Coronary artery (tissue), 2 donors: ENCODE results near the gene IL17B.

Experiments
- DNase-seq: peaks from one replicate; pipeline ENCODE4 v3.0.0-alpha.2; 2017; ENCODE audit warnings: low spot score
- H3K27ac ChIP-seq, 2 donors: fragments of 200-600 bp; sonication (generic); one replicate each; pipeline ENCODE4 v1.5.1; 2016 to 2019
- H3K4me3 ChIP-seq: fragments of 200-600 bp; sonication (generic); 2 replicates; pipeline ENCODE4 v1.5.1; 2016; ENCODE audit warnings: mild to moderate bottlenecking, moderate library complexity
- CTCF ChIP-seq: fragments of 200-600 bp; sonication (generic); IDR thresholded peaks from one replicate; pipeline ENCODE4 v1.5.1; 2019; ENCODE audit warnings: antibody characterized with exemption

Gene IL17B

DNA sequence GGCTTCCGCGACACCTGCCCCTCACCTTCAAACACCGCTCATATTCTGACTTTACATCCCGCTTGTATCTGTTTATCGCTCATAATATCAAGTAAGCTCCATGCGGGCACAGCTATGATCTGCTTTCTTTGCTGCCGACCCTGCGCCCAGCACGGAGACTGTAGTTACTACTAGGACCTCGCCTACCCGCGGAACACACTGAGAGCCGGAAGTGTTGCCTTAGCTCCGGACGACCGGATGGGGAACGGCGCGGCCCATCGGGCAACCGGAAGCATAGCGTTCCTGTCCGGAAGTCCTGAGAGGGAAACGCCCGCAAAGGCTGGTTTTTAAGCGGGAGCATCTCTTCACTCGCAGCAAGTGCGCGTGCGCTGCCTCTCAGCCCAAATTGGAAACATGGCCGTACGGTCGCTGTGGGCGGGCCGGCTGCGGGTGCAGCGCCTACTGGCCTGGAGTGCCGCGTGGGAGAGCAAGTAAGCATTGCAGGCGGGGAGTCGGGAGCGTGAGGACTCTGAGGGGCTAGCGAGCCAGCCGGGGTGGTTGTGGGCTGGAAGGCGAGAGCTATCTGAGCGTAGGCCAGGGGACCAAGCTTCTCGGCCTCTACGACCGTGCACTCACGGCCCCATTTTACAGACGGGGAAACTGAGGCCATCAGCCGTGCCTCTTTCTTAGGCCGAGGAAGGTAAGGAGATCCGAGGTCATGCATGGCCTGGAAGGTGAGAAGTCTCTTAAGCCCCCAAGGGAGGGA, 33.8 kb downstream of the IL17B start, which contains the start of gene GRPEL2:
Gene GRPEL2 (plus strand): TSS at position 353 of the 745 bp plus-strand sequence. CDS start 41 bp downstream, at position 394.
- Histone ChIP-seq H3K27ac (peak within 1 kb of the TSS; percentile 45 to 85), H3K4me3 (peak within 1 kb of the TSS; percentile 79)
- no peak for TF ChIP-seq CTCF
- DNase-seq, result peak; percentile 97

DNA sequence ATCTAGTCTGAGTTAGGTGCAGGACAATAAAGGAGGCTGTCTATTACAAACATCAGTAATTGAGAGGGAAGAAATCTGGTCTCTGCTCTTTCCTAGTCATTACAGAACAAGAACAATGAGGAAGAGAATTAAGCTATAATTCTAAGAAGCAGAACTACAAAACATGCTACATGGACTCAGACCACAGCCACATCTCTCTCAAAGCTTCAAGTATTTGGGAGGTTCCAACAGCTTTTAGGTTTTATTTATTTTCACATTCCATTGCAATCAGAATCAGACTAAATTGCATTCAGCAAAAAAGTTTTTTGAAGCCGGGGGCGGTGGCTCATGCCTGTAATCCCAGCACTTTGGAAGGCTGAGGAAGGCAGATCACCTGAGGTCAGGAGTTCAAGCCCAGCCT, 34.9 kb downstream of the IL17B start:
- TF ChIP-seq CTCF, result no peak
- Histone ChIP-seq H3K27ac (no peak overlapping the region), H3K4me3 (no peak overlapping the region)
- no peak for DNase-seq

DNA sequence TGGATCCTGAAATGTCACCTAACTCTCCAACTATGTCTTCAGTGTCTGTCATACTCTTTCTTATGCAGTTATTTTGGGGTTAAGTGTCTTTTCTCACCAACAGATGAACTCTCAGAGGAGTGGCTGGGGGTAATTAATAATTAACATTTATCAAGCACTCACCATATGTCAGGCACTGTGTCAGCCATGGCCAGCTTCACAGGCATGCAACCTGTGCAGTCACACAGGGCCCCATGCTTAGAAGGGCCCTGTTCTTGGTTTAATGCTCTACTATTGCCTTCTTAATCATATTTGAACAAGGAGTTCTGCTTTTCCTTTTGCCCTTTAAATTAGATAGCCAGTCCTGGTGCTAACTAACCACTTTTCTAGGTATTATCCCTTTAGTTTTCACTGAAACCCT, 37.2 kb downstream of the IL17B start:
- Histone ChIP-seq H3K27ac (no peak overlapping the region), H3K4me3 (no peak overlapping the region)
- DNase-seq, result no peak
- TF ChIP-seq CTCF, result no peak

- TF ChIP-seq CTCF, result no peak
- no peak for DNase-seq
- Histone ChIP-seq H3K27ac (no peak overlapping the region), H3K4me3 (no peak overlapping the region)
Observed at GRCh38 chr5:149340920-149341319, 38.2 kb downstream of the IL17B start.

- Histone ChIP-seq H3K4me3 (no peak overlapping the region), H3K27ac (no peak overlapping the region)
- DNase-seq, result no peak
- TF ChIP-seq CTCF, result no peak
Observed at GRCh38 chr5:149338364-149338763, 40.7 kb downstream of the IL17B start.

- H3K27ac ChIP-seq, result no peak overlapping the region
- no peak for DNase-seq
- H3K4me3 ChIP-seq, result no peak overlapping the region
- no peak for TF ChIP-seq CTCF
Observed at GRCh38 chr5:149337736-149338135, 41.4 kb downstream of the IL17B start.
